SK-N-SH (cell line): ENCODE data around the gene CIP2A. TPM values are rescaled to one million over a fixed set of nuclear protein-coding genes. Genes with fewer than 3 reads are reported as not detected.

ENCODE experiments used
- CTCF ChIA-PET: fragments of 300-600, 350-600 bp; formaldehyde crosslinking; extraction: SDS; loops from one replicate; lab custom pipeline; 2021; lab: Yijun Ruan, JAX
- POLR2A ChIA-PET: fragments of 350-600 bp; sonication (Branson Sonifier 250); formaldehyde crosslinking; extraction: SDS; loops from one replicate; lab custom pipeline; 2020; ENCODE audit warnings: antibody characterized with exemption, inconsistent platforms; lab: Yijun Ruan, JAX
- DNase-seq: peaks from one replicate; pipeline ENCODE4 v3.0.0; 2012
- H2AFZ ChIP-seq: fragments of 200-600 bp; sonication (generic); 2 replicates; pipeline ENCODE4 v1.8.1; 2016; ENCODE audit warnings: antibody characterized with exemption, mild to moderate bottlenecking, low read depth
- H3F3A ChIP-seq: fragments of 200-600 bp; sonication (generic); replicated peaks from 2 replicates; pipeline ENCODE3; 2016; ENCODE audit warnings: antibody characterized with exemption, mild to moderate bottlenecking; ENCODE audit not compliant: insufficient read depth
- H3K27ac ChIP-seq, 2 experiments: fragments of 200-500 bp in 1 of 2; fragments of 200-600 bp in 1 of 2; sonication (Bioruptor generic) in 1 of 2; sonication (generic), shearing (Covaris generic) in 1 of 2; 2 replicates each; pipeline versions ENCODE4 v1.5.1 to v1.6.1; 2014 to 2016; ENCODE audit warnings: low read depth in 2 of 2, inconsistent platforms in 1 of 2, low read length in 1 of 2, mild to moderate bottlenecking in 1 of 2, mixed read lengths in 1 of 2
- H3K27me3 ChIP-seq: fragments of 200-600 bp; sonication (generic), shearing (Covaris generic); 2 replicates; pipeline ENCODE4 v1.6.1; 2016; ENCODE audit warnings: mixed run types; ENCODE audit not compliant: insufficient read depth
- H3K36me3 ChIP-seq, 2 experiments: fragments of 200-500 bp in 1 of 2; fragments of 200-600 bp in 1 of 2; sonication (Bioruptor generic) in 1 of 2; sonication (generic) in 1 of 2; replicated peaks in 1 of 2; 2 replicates each; pipeline versions ENCODE3 to v1.5.1; 2014 to 2016; ENCODE audit warnings: low read length in 1 of 2, mild to moderate bottlenecking in 1 of 2; ENCODE audit not compliant: insufficient read depth in 2 of 2, control insufficient read depth in 1 of 2
- H3K4me1 ChIP-seq, 2 experiments: fragments of 200-500 bp in 1 of 2; fragments of 200-600 bp in 1 of 2; sonication (Bioruptor generic) in 1 of 2; sonication (generic), shearing (Covaris generic) in 1 of 2; 2 replicates each; pipeline versions ENCODE4 v1.5.1 to v1.6.1; 2014 to 2016; ENCODE audit warnings: low read depth in 1 of 2, low read length in 1 of 2, mixed run types in 1 of 2; ENCODE audit not compliant: insufficient read depth in 2 of 2, control insufficient read depth in 1 of 2
- H3K4me2 ChIP-seq: fragments of 200-600 bp; sonication (generic), shearing (Covaris generic); 2 replicates; pipeline ENCODE4 v1.6.1; 2017; ENCODE audit warnings: mixed run types
- H3K4me3 ChIP-seq, 2 experiments: fragments of 200-500 bp in 1 of 2; fragments of 200-600 bp in 1 of 2; sonication (Bioruptor generic) in 1 of 2; sonication (generic), shearing (Covaris generic) in 1 of 2; 2 replicates each; pipeline versions ENCODE4 v1.5.1 to v1.8.1; 2014 to 2016; ENCODE audit warnings: low read depth in 2 of 2, inconsistent platforms in 1 of 2, low read length in 1 of 2, mild to moderate bottlenecking in 1 of 2, mixed read lengths in 1 of 2, moderate library complexity in 1 of 2
- H3K79me2 ChIP-seq: fragments of 200-600 bp; sonication (generic); 2 replicates; pipeline ENCODE4 v1.8.1; 2017; ENCODE audit warnings: mild to moderate bottlenecking; ENCODE audit not compliant: insufficient read depth
- H3K9ac ChIP-seq: fragments of 200-600 bp; sonication (generic); 2 replicates; pipeline ENCODE4 v1.6.1; 2017; ENCODE audit warnings: mixed run types
- H3K9me2 ChIP-seq: fragments of 200-600 bp; sonication (generic); 2 replicates; pipeline ENCODE4 v1.6.1; 2017; ENCODE audit warnings: mixed run types
- H3K9me3 ChIP-seq: fragments of 200-600 bp; sonication (generic); 2 replicates; pipeline ENCODE4 v1.6.1; 2017; ENCODE audit warnings: mixed run types, mild to moderate bottlenecking, moderate library complexity
- H4K20me1 ChIP-seq: fragments of 200-600 bp; sonication (generic); 2 replicates; pipeline ENCODE4 v1.6.1; 2017; ENCODE audit warnings: mild to moderate bottlenecking, mixed run types; ENCODE audit not compliant: insufficient read depth
- CHD2 ChIP-seq: fragments of 150-350 bp; IDR thresholded peaks from 2 replicates; pipeline ENCODE4 v1.6.1; 2018; ENCODE audit warnings: low read length; ENCODE audit not compliant: partially characterized antibody
- ELF1 ChIP-seq: IDR thresholded peaks from 2 replicates; pipeline ENCODE4 v1.4.0; 2012
- EP300 ChIP-seq, 2 experiments: IDR thresholded peaks; 2 replicates each; pipeline versions ENCODE4 v1.4.0 to v1.6.1; 2012; ENCODE audit warnings: borderline replicate concordance in 1 of 2, low read depth in 1 of 2, low read length in 1 of 2
- FOSL2 ChIP-seq: IDR thresholded peaks from 2 replicates; pipeline ENCODE4 v1.4.0; 2012; ENCODE audit warnings: low read depth, mild to moderate bottlenecking, moderate library complexity, borderline replicate concordance
- FOXJ3 ChIP-seq: sonication (generic); formaldehyde crosslinking; IDR thresholded peaks from 2 replicates; pipeline ENCODE4 v1.5.1; 2020; ENCODE audit warnings: mild to moderate bottlenecking, missing genetic modification reagents
- FOXM1 ChIP-seq: IDR thresholded peaks from 2 replicates; pipeline ENCODE4 v1.4.0; 2012; ENCODE audit warnings: low read depth, mild to moderate bottlenecking
- GABPA ChIP-seq: IDR thresholded peaks from 2 replicates; pipeline ENCODE4 v1.4.0; 2012; ENCODE audit warnings: low read depth, mild to moderate bottlenecking
- MXI1 ChIP-seq: IDR thresholded peaks from 2 replicates; pipeline ENCODE4 v1.6.1; 2012; ENCODE audit warnings: mild to moderate bottlenecking, low read depth, low read length, improper control_type of control experiment
- POLR2AphosphoS5 ChIP-seq: IDR thresholded peaks from 2 replicates; pipeline ENCODE4 v1.6.1; 2012; ENCODE audit warnings: low read depth, low read length
- RCOR1 ChIP-seq: fragments of 150-350 bp; IDR thresholded peaks from 2 replicates; pipeline ENCODE4 v1.6.1; 2017; ENCODE audit warnings: antibody characterized with exemption, low read length
- TCF12 ChIP-seq: IDR thresholded peaks from 2 replicates; pipeline ENCODE4 v1.4.0; 2012
- USF1 ChIP-seq: IDR thresholded peaks from 2 replicates; pipeline ENCODE4 v1.4.0; 2012; ENCODE audit warnings: low read depth, borderline replicate concordance
- WGBS: methylation state at CpG from one replicate; pipeline ENCODE4 v1.1.6; 2017; ENCODE audit warnings: low lambda C conversion rate; 5-methylcytosine and 5-hydroxymethylcytosine counted together
- polyA plus RNA-seq, 3 experiments: library from polyadenylated mRNA; depleted of rRNA; stranded (reverse); fragments of >200 nt; gene quantifications; 2 replicates each; pipeline ENCODE4 v1.2.3, GENCODE V29; 2012
- TF ChIP-seq, protein P1 (sequence below): IDR thresholded peaks from 2 replicates; pipeline ENCODE4 v1.6.1; 2012; ENCODE audit warnings: mild to moderate bottlenecking, low read depth, low read length, moderate library complexity

The CIP2A gene
- polyA plus RNA-seq, 1 of the 3 experiments (the other 2 are of a cell fraction) = 7.1 TPM

DNA sequence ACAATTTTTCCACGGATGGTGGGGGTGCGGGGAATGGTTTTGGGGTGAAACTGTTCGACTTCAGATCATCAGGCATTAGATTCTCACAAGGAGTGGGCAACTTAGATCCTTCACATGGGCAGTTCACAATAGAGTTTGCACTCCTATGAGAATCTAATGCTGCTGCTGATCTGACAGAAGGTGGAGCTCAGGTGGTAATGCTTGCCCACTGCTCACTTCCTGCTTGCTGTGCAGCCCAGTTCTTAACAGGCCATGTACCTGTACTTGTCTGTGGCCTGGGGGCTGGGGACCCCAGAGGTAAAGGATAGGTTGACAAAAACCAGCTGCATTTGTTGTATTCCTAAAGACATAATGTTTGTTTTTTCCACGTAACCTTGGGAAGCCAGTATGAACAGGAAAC, 16.3 kb upstream of the CIP2A start:
- H3F3A ChIP-seq = peaks cover 3% of the 10 kb centered on the region
- DNase-seq = no peak
- H3K4me1 ChIP-seq = peaks cover 9 to 10% of the 10 kb centered on the region in 2 experiments; a peak in 3 of 4 replicates
- H3K27ac ChIP-seq = no peak overlapping the region
- H3K27me3 ChIP-seq = no peaks in the 10 kb centered on the region
- no peaks in the 10 kb centered on the region for H3K9me2 ChIP-seq
- no peak overlapping the region for H3K4me2 ChIP-seq
- peaks cover 4% of the 10 kb centered on the region; the same call in 1 of the 2 replicates for H3K79me2 ChIP-seq
- TF ChIP-seq TCF12 = no peak
- no peak for TF ChIP-seq FOXJ3
- TF ChIP-seq ELF1 = no peak
- no peak for TF ChIP-seq CHD2
- TF ChIP-seq FOSL2 = no peak
- TF ChIP-seq MXI1 = no peak
- no peak overlapping the region for H3K4me3 ChIP-seq
- ChIA-PET CTCF (interaction anchor here (1.0 to 1.6 kb wide), 2 partner anchors 9 to 11 kb away, joined by 3 read pairs; no protein-coding TSS in a partner anchor), POLR2A (no interaction called here)
- no peaks in the 10 kb centered on the region for H3K9me3 ChIP-seq
- H3K36me3 ChIP-seq = peaks cover 6 to 13% of the 10 kb centered on the region in 2 experiments
- H4K20me1 ChIP-seq = no peaks in the 10 kb centered on the region
- no peak overlapping the region for H3K9ac ChIP-seq
- WGBS = 97% methylated on average over 4 of the region's 4 CpGs
- H2AFZ ChIP-seq = no peak overlapping the region

GRCh38 chr3:108605028-108605427, 15.8 kb upstream of the CIP2A start:
- Histone ChIP-seq H3K9me2 (no peaks in the 10 kb centered on the region), H4K20me1 (no peaks in the 10 kb centered on the region), H3K27ac (no peak overlapping the region), H3K4me2 (no peak overlapping the region), H3K79me2 (peaks cover 4% of the 10 kb centered on the region; the same call in 1 of the 2 replicates), H3K4me1 (peaks cover 9 to 10% of the 10 kb centered on the region in 2 experiments; a peak in 3 of 4 replicates), H3K9ac (no peak overlapping the region), H3K4me3 (no peak overlapping the region), H2AFZ (no peak overlapping the region), H3K36me3 (peaks cover 6 to 9% of the 10 kb centered on the region in 2 experiments), H3K9me3 (no peaks in the 10 kb centered on the region), H3K27me3 (no peaks in the 10 kb centered on the region), H3F3A (peaks cover 3% of the 10 kb centered on the region)
- ChIA-PET CTCF (interaction anchor here (0.7 to 1.6 kb wide), 3 partner anchors 8 to 341 kb away, joined by 3 read pairs; no protein-coding TSS in a partner anchor), POLR2A (no interaction called here)
- DNase-seq = no peak
- WGBS = 97% methylated on average over 2 of the region's 2 CpGs
- no peak for TF ChIP-seq CHD2
- TF ChIP-seq FOXM1 = no peak
- no peak for TF ChIP-seq RCOR1
- no peak for TF ChIP-seq EP300 (IDR thresholded peaks at IDR 0.05; ENCODE audit: borderline replicate concordance in 1 of 2, low read depth in 1 of 2, low read length in 1 of 2)
- TF ChIP-seq GABPA = no peak
- no peak for TF ChIP-seq POLR2AphosphoS5
- TF ChIP-seq, protein P1, sequence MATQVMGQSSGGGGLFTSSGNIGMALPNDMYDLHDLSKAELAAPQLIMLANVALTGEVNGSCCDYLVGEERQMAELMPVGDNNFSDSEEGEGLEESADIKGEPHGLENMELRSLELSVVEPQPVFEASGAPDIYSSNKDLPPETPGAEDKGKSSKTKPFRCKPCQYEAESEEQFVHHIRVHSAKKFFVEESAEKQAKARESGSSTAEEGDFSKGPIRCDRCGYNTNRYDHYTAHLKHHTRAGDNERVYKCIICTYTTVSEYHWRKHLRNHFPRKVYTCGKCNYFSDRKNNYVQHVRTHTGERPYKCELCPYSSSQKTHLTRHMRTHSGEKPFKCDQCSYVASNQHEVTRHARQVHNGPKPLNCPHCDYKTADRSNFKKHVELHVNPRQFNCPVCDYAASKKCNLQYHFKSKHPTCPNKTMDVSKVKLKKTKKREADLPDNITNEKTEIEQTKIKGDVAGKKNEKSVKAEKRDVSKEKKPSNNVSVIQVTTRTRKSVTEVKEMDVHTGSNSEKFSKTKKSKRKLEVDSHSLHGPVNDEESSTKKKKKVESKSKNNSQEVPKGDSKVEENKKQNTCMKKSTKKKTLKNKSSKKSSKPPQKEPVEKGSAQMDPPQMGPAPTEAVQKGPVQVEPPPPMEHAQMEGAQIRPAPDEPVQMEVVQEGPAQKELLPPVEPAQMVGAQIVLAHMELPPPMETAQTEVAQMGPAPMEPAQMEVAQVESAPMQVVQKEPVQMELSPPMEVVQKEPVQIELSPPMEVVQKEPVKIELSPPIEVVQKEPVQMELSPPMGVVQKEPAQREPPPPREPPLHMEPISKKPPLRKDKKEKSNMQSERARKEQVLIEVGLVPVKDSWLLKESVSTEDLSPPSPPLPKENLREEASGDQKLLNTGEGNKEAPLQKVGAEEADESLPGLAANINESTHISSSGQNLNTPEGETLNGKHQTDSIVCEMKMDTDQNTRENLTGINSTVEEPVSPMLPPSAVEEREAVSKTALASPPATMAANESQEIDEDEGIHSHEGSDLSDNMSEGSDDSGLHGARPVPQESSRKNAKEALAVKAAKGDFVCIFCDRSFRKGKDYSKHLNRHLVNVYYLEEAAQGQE = no peak
- no peak for TF ChIP-seq USF1
